HepG2 (cell line): Measurements from ENCODE around the gene TTC23.

Experiments
- STAT5B ChIP-seq: sonication (generic); formaldehyde crosslinking; IDR thresholded peaks from 2 replicates; pipeline ENCODE4 v1.4.0; 2020; ENCODE audit warnings: missing genetic modification reagents
- TF ChIP-seq, protein P1 (sequence below): sonication (generic); formaldehyde crosslinking; IDR thresholded peaks from 2 replicates; pipeline ENCODE4 v1.4.0; 2020; ENCODE audit warnings: missing genetic modification reagents

DNA sequence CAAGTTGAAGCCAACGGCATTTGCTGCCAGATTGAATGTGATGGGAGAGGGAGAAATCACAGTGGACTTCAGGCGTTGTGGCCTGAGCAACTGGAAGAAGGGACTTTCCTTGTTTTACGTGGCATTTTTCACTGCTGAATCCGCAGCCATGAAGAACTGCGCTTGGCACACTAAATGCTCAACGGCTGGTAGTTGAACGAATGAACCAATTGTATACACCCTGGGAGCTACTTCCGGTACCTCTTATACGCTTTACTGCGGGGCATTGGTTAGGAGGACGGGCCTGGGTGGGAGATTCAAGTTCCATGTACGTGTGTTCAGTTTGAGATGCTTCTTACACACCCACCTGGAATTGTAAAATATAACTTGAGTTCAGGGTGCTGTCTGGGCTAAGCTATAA, 139.3 kb downstream of the TTC23 start:
- TF ChIP-seq, protein P1, sequence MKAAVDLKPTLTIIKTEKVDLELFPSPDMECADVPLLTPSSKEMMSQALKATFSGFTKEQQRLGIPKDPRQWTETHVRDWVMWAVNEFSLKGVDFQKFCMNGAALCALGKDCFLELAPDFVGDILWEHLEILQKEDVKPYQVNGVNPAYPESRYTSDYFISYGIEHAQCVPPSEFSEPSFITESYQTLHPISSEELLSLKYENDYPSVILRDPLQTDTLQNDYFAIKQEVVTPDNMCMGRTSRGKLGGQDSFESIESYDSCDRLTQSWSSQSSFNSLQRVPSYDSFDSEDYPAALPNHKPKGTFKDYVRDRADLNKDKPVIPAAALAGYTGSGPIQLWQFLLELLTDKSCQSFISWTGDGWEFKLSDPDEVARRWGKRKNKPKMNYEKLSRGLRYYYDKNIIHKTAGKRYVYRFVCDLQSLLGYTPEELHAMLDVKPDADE (CRISPR knock-in tag), result no peak
- TF ChIP-seq STAT5B (CRISPR knock-in tag), result no peak
